Renal cortex interstitium (tissue), 11 donors: ENCODE data around the gene C11orf54. TPM values are rescaled to one million over a fixed set of nuclear protein-coding genes. Genes with fewer than 3 reads are reported as not detected.
"Not testable (repeated sequence)": the region's sequence is repeated elsewhere in the genome, so short reads cannot be mapped to it uniquely, and the experiment has no call there.

ENCODE experiments used
- DNase-seq, 11 donors: peaks; one replicate each; pipeline ENCODE4 v3.0.0-alpha.2; 2013; ENCODE audit warnings: low read depth in 9 of 11, low spot score in 4 of 11; ENCODE audit errors: extremely low read depth in 1 of 11
- polyA plus RNA-seq, 3 donors: library from polyadenylated mRNA; unstranded; fragments of 120-200 nt; gene quantifications; one replicate each; pipeline ENCODE4 v1.2.1, GENCODE V29; 2013; ENCODE audit not compliant: insufficient read length in 3 of 3

Gene C11orf54
- polyA plus RNA-seq, 3 donors: 178 to 274 (median 235) TPM

- DNase-seq: no peak
These were observed 11.8 kb downstream of the C11orf54 start for GRCh38 chr11:93753241-93753640.

- no peak for DNase-seq
These were observed 15.3 kb downstream of the C11orf54 start for GRCh38 chr11:93756748-93757147.

GRCh38 chr11:93757301-93757700, 15.8 kb downstream of the C11orf54 start:
- DNase-seq: no peak

- DNase-seq: no peak
These were observed 16.7 kb downstream of the C11orf54 start for GRCh38 chr11:93757924-93758865.

- DNase-seq: not testable (repeated sequence)
These were observed 17.7 kb downstream of the C11orf54 start for GRCh38 chr11:93759123-93759522.

- no peak for DNase-seq
These were observed 20.4 kb downstream of the C11orf54 start for GRCh38 chr11:93761910-93762309.

- DNase-seq: no peak
These were observed 24.1 kb downstream of the C11orf54 start for GRCh38 chr11:93765551-93765950.

- DNase-seq: no peak
These were observed 25.0 kb downstream of the C11orf54 start for GRCh38 chr11:93766504-93766903.

GRCh38 chr11:93767018-93767417, 25.5 kb downstream of the C11orf54 start:
- DNase-seq: no peak

GRCh38 chr11:93770160-93770559, 28.7 kb downstream of the C11orf54 start:
- DNase-seq: no peak

GRCh38 chr11:93772123-93772522, 30.7 kb downstream of the C11orf54 start:
- no peak for DNase-seq

- no peak for DNase-seq
These were observed 31.6 kb downstream of the C11orf54 start for GRCh38 chr11:93773045-93773477.

- no peak for DNase-seq
These were observed 32.2 kb downstream of the C11orf54 start for GRCh38 chr11:93773601-93774200.

- not testable (repeated sequence) for DNase-seq
These were observed 33.1 kb downstream of the C11orf54 start for GRCh38 chr11:93774560-93774959.

- no peak for DNase-seq
These were observed 33.8 kb downstream of the C11orf54 start for GRCh38 chr11:93775289-93775688.

- DNase-seq: no peak
These were observed 41.9 kb downstream of the C11orf54 start for GRCh38 chr11:93783362-93783761.

- DNase-seq: no peak
These were observed 42.3 kb downstream of the C11orf54 start for GRCh38 chr11:93783765-93784144.

- DNase-seq: peak; percentile 86 to 95 (median 91)
These were observed 42.9 kb downstream of the C11orf54 start, which contains the start of gene MED17 for GRCh38 chr11:93784145-93784934. Gene MED17 (plus strand): TSS chr11:93784282. CDS start chr11:93784514, 232 bp downstream.

GRCh38 chr11:93784935-93785360, 43.5 kb downstream of the C11orf54 start:
- peak in 3 of 11 donors; percentile 10 to 23 (median 13) for DNase-seq
